Pancreas (tissue), 10 donors: ENCODE results near the gene SYTL5. TPM values are rescaled to one million over a fixed set of nuclear protein-coding genes. Genes with fewer than 3 reads are reported as not detected.
A peak's percentile ranks its signal among the peaks of the same experiment; 100 is the strongest.

Experiments used
- ATAC-seq, 4 donors: fragments of 200-7000 bp; cut with Tn5 transposase; one replicate each; pipeline versions ENCODE4 v1.8.0 to v1.9.1; 2020; ENCODE audit warnings: mild to moderate bottlenecking in 4 of 4, moderate library complexity in 4 of 4
- DNase-seq, 6 donors: peaks; one replicate each; pipeline ENCODE4 v3.0.0-alpha.2; 2020
- FAIRE-seq: peaks from 2 replicates; lab custom pipeline; 2012; peaks lifted over from hg19 to GRCh38; lab: Jason Lieb, UNC
- H3K27ac ChIP-seq, 4 donors: fragments of 200-600 bp; sonication (generic); 1 replicate in 3 of 4; 2 replicates in 1 of 4; pipeline versions ENCODE4 v1.5.0 to v1.8.0; 2020
- H3K27me3 ChIP-seq, 4 donors: fragments of 200-600 bp; one replicate each; pipeline ENCODE4 v1.8.0; 2021
- H3K36me3 ChIP-seq, 3 donors: fragments of 200-600 bp; sonication (generic) in 1 of 3; one replicate each; pipeline versions ENCODE4 v1.5.0 to v1.8.0; 2020 to 2021
- H3K4me1 ChIP-seq, 3 donors: fragments of 200-600 bp; one replicate each; pipeline ENCODE4 v1.8.0; 2021
- H3K4me3 ChIP-seq, 4 donors: fragments of 200-600 bp; sonication (generic) in 2 of 4; one replicate each; pipeline versions ENCODE4 v1.5.0 to v1.8.0; 2020 to 2021
- H3K9me3 ChIP-seq, 4 donors: fragments of 200-600 bp; one replicate each; pipeline ENCODE4 v1.8.0; 2021
- CTCF ChIP-seq, 4 donors: fragments of 200-600 bp; sonication (generic) in 3 of 4; IDR thresholded peaks; one replicate each; pipeline versions ENCODE4 v1.5.0 to v1.8.0; 2021; ENCODE audit warnings: antibody characterized with exemption in 4 of 4
- WGBS, 2 donors: extraction: QIAGEN DNeasy Blood & Tissue Kit; methylation state at CpG; one replicate each; pipeline ENCODE4 v1.1.7; 2013; 5-methylcytosine and 5-hydroxymethylcytosine counted together
- intact Hi-C, 3 donors: fragments of 100-400 bp; cut with DNase I; formaldehyde crosslinking; loops; one replicate each; pipeline versions ENCODE4 v1.11.1 to v1.14.2; 2022
- polyA plus RNA-seq, 2 donors: library from polyadenylated mRNA; stranded (reverse); fragments of 200-250 nt; gene quantifications; one replicate each; pipeline ENCODE4 v1.2.3, GENCODE V29; 2013
- total RNA-seq, 6 donors: library from RNA; stranded (reverse); fragmentation: NEBNext Ultra II Directional in 4 of 6; extraction: Animal tissue kit (Norgen Biotek cat#: 25700) in 4 of 6; gene quantifications; one replicate each; pipeline versions ENCODE4 v1.2.1 to v1.2.4, GENCODE V29; 2021 to 2023
- donor health status: healthy with polysubstance abuse.
- donor health status: DM: no; HTN: no; CAD: no; lungs with moderate emphysema.
- donor health status: DM: no; HTN: no; CAD: no.
- donor health status: control.
- donor health status: control.
- donor health status: Bipolar disorder and iron deficiency.
- donor health status: DM: yes; HTN: yes; CAD: no.
- donor health status: DM: no; HTN: no; CAD: no.
- donor health status: DM: no; HTN: no; CAD: no.
- donor health status: DM: yes; HTN: yes; CAD: no.

The SYTL5 gene
- total and polyA plus RNA-seq, 8 donors = 0.77 to 5.9 (median 2.4) TPM

GRCh38 chrX:38156838-38157237, 150.5 kb downstream of the SYTL5 start:
- Histone ChIP-seq H3K36me3 (no peaks in the 10 kb centered on the region), H3K4me1 (no peaks in the 10 kb centered on the region), H3K9me3 (no peaks in the 10 kb centered on the region), H3K27me3 (peaks cover 0 to 19% (median 0%) of the 10 kb centered on the region in 4 donors), H3K27ac (no peak overlapping the region), H3K4me3 (no peak overlapping the region)
- no peak for FAIRE-seq
- TF ChIP-seq CTCF (IDR thresholded peaks at IDR 0.05) = no peak
- no peak for DNase-seq
- WGBS, 2 donors = 78 to 80% methylated on average over 7 of the region's 7 CpGs
- intact Hi-C loops = no loop called here
- ATAC-seq = no peak

- H3K27me3 ChIP-seq = peaks cover 0 to 11% (median 0%) of the 10 kb centered on the region in 4 donors
- no peak for FAIRE-seq
- intact Hi-C loops = no loop called here
Observed at GRCh38 chrX:38163193-38163592, 156.8 kb downstream of the SYTL5 start.

GRCh38 chrX:38165023-38165422, 158.7 kb downstream of the SYTL5 start:
- TF ChIP-seq CTCF (IDR thresholded peaks at IDR 0.05) = no peak
- H3K9me3 ChIP-seq = no peaks in the 10 kb centered on the region
- DNase-seq (no peak), FAIRE-seq (no peak), ATAC-seq (peak in 1 of 4 donors; percentile 29)
- H3K4me1 ChIP-seq = no peaks in the 10 kb centered on the region
- no peak overlapping the region for H3K27ac ChIP-seq
- no peak overlapping the region for H3K4me3 ChIP-seq
- intact Hi-C loops = loop anchor here in 1 of 3 donors (5.0 kb wide), 1 partner anchor 238 kb away; no protein-coding TSS in a partner anchor
- no peaks in the 10 kb centered on the region for H3K36me3 ChIP-seq
- 59 to 62% methylated on average over 1 of the region's 1 CpG for WGBS, 2 donors
- H3K27me3 ChIP-seq = peaks cover 0 to 6% (median 0%) of the 10 kb centered on the region in 4 donors

More at GRCh38 chrX:38163193-38163592, 156.8 kb downstream of the SYTL5 start:
- Histone ChIP-seq H3K36me3 (no peaks in the 10 kb centered on the region), H3K4me3 (no peak overlapping the region), H3K9me3 (no peaks in the 10 kb centered on the region), H3K27ac (no peak overlapping the region), H3K4me1 (no peaks in the 10 kb centered on the region)
- ATAC-seq (no peak), DNase-seq (no peak)
- no peak for TF ChIP-seq CTCF (IDR thresholded peaks at IDR 0.05)

GRCh38 chrX:38166478-38167083, 160.2 kb downstream of the SYTL5 start:
- peak; percentile 33 to 71 (median 62) for TF ChIP-seq CTCF (IDR thresholded peaks at IDR 0.05)
- no peaks in the 10 kb centered on the region for H3K9me3 ChIP-seq
- no peak overlapping the region for H3K27ac ChIP-seq
- ATAC-seq (peak in 1 of 4 donors; percentile 47), FAIRE-seq (peak; percentile 98), DNase-seq (peak in 1 of 6 donors; percentile 12)
- H3K4me3 ChIP-seq = no peak overlapping the region
- 42 to 48% methylated on average over 2 of the region's 2 CpGs for WGBS, 2 donors
- intact Hi-C loops = loop anchor here in 1 of 3 donors (5.0 kb wide), 1 partner anchor 239 kb away; no protein-coding TSS in a partner anchor
- no peaks in the 10 kb centered on the region for H3K27me3 ChIP-seq
- H3K36me3 ChIP-seq = no peaks in the 10 kb centered on the region
- no peaks in the 10 kb centered on the region for H3K4me1 ChIP-seq

- Histone ChIP-seq H3K27ac (no peak overlapping the region), H3K4me1 (no peaks in the 10 kb centered on the region), H3K27me3 (peaks cover 0 to 6% (median 0%) of the 10 kb centered on the region in 4 donors), H3K36me3 (no peaks in the 10 kb centered on the region), H3K4me3 (no peak overlapping the region), H3K9me3 (no peaks in the 10 kb centered on the region)
- FAIRE-seq (no peak), DNase-seq (no peak), ATAC-seq (no peak)
- intact Hi-C loops = loop anchor here in 1 of 3 donors (10.0 kb wide), 1 partner anchor 426 kb away; no protein-coding TSS in a partner anchor
- 58 to 84% methylated on average over 1 of the region's 1 CpG for WGBS, 2 donors
- TF ChIP-seq CTCF (IDR thresholded peaks at IDR 0.05) = no peak
Observed at GRCh38 chrX:38170556-38170955, 164.2 kb downstream of the SYTL5 start.
